Measurements from ENCODE around the gene CTDSPL. TPM values are rescaled to one million over a fixed set of nuclear protein-coding genes. Genes with fewer than 3 reads are reported as not detected.
A peak's percentile ranks its signal among the peaks of the same experiment; 100 is the strongest.

Gene CTDSPL
- total RNA-seq, 4 donors from 2014 or later, result 78.9 to 130 (median 111) TPM

GRCh38 chr3:37907371-37907770 lies 45.7 kb downstream of the CTDSPL start:
- no peak overlapping the region for H3K27ac ChIP-seq
- no peak for DNase-seq (ENCODE audit: low spot score in 2 of 2)
- no peaks in the 10 kb centered on the region for H3K9me3 ChIP-seq
- WGBS, result 67% methylated on average over 2 of the region's 2 CpGs
- no peaks in the 10 kb centered on the region for H3K27me3 ChIP-seq
- no peak overlapping the region for H3K4me3 ChIP-seq
- TF ChIP-seq POLR2AphosphoS5 (IDR thresholded peaks at IDR 0.05), result no peak
- peaks cover 57% of the 10 kb centered on the region for H3K4me1 ChIP-seq
- H3K36me3 ChIP-seq, result no peaks in the 10 kb centered on the region

GRCh38 chr3:37907906-37908305 lies 46.2 kb downstream of the CTDSPL start:
- TF ChIP-seq POLR2AphosphoS5 (IDR thresholded peaks at IDR 0.05), result no peak
- TF ChIP-seq EP300 (IDR thresholded peaks at IDR 0.05), result no peak
- no peak for TF ChIP-seq POLR2A (IDR thresholded peaks at IDR 0.05)
- Histone ChIP-seq H3K36me3 (no peaks in the 10 kb centered on the region), H3K27ac (no peak overlapping the region), H3K9me3 (no peaks in the 10 kb centered on the region), H3K27me3 (no peaks in the 10 kb centered on the region), H3K4me1 (peaks cover 57% of the 10 kb centered on the region), H3K4me3 (no peak overlapping the region)
- no peak for DNase-seq (ENCODE audit: low spot score in 2 of 2)
- WGBS, result 61% methylated on average over 6 of the region's 6 CpGs

GRCh38 chr3:37909067-37909911 lies 47.6 kb downstream of the CTDSPL start:
- peaks cover 49% of the 10 kb centered on the region for H3K4me1 ChIP-seq
- 91% methylated on average over 5 of the region's 5 CpGs for WGBS

GRCh38 chr3:37910671-37911400 lies 49.2 kb downstream of the CTDSPL start:
- H3K27ac ChIP-seq, result peak overlapping the region; percentile 20
- no peak overlapping the region for H3K4me3 ChIP-seq
- WGBS, result 71% methylated on average over 4 of the region's 4 CpGs
- H3K27me3 ChIP-seq, result no peaks in the 10 kb centered on the region
- no peaks in the 10 kb centered on the region for H3K9me3 ChIP-seq
- H3K36me3 ChIP-seq, result no peaks in the 10 kb centered on the region
- DNase-seq (ENCODE audit: low spot score in 2 of 2), result no peak
- TF ChIP-seq EP300 (IDR thresholded peaks at IDR 0.05), result no peak
- no peak for TF ChIP-seq POLR2A (IDR thresholded peaks at IDR 0.05)
- no peak for TF ChIP-seq CTCF (IDR thresholded peaks at IDR 0.05)
- no peak for TF ChIP-seq POLR2AphosphoS5 (IDR thresholded peaks at IDR 0.05)
- peaks cover 34% of the 10 kb centered on the region for H3K4me1 ChIP-seq

More at GRCh38 chr3:37909067-37909911, 47.6 kb downstream of the CTDSPL start:
- Histone ChIP-seq H3K9me3 (no peaks in the 10 kb centered on the region), H3K27ac (peak overlapping the region; percentile 7), H3K36me3 (no peaks in the 10 kb centered on the region), H3K4me3 (no peak overlapping the region), H3K27me3 (no peaks in the 10 kb centered on the region)
- DNase-seq (ENCODE audit: low spot score in 2 of 2), result no peak
- TF ChIP-seq POLR2AphosphoS5 (IDR thresholded peaks at IDR 0.05) (no peak), EP300 (IDR thresholded peaks at IDR 0.05) (no peak), CTCF (IDR thresholded peaks at IDR 0.05) (no peak), POLR2A (IDR thresholded peaks at IDR 0.05) (no peak)

GRCh38 chr3:37912052-37912733 lies 50.5 kb downstream of the CTDSPL start:
- H3K4me1 ChIP-seq, result peaks cover 20% of the 10 kb centered on the region
- DNase-seq (ENCODE audit: low spot score in 2 of 2), result no peak
- no peaks in the 10 kb centered on the region for H3K27me3 ChIP-seq
- TF ChIP-seq POLR2AphosphoS5 (IDR thresholded peaks at IDR 0.05) (no peak), CTCF (IDR thresholded peaks at IDR 0.05) (no peak), EP300 (IDR thresholded peaks at IDR 0.05) (no peak), POLR2A (IDR thresholded peaks at IDR 0.05) (no peak)
- no peak overlapping the region for H3K4me3 ChIP-seq
- H3K27ac ChIP-seq, result no peak overlapping the region
- H3K9me3 ChIP-seq, result no peaks in the 10 kb centered on the region
- no peaks in the 10 kb centered on the region for H3K36me3 ChIP-seq
- 75% methylated on average over 9 of the region's 9 CpGs for WGBS

Measured in suprapubic skin (tissue), 4 donors.